Breast epithelium (tissue), 3 donors: ENCODE results near the gene PDE7B.

Experiments
- CTCF ChIP-seq, 3 donors: fragments of 450-650 bp; IDR thresholded peaks; one replicate each; pipeline ENCODE4 v1.5.1; 2016 to 2017; ENCODE audit warnings: antibody characterized with exemption in 3 of 3, mild to moderate bottlenecking in 3 of 3, moderate library complexity in 3 of 3
- POLR2A ChIP-seq: fragments of 450-650 bp; IDR thresholded peaks from one replicate; pipeline ENCODE4 v1.6.1; 2016; ENCODE audit warnings: antibody characterized with exemption, mild to moderate bottlenecking, moderate library complexity
- POLR2AphosphoS5 ChIP-seq, 3 donors: sonication (generic); formaldehyde crosslinking; IDR thresholded peaks; one replicate each; pipeline ENCODE4 v1.6.1; 2017; ENCODE audit warnings: antibody characterized with exemption in 3 of 3

DNA sequence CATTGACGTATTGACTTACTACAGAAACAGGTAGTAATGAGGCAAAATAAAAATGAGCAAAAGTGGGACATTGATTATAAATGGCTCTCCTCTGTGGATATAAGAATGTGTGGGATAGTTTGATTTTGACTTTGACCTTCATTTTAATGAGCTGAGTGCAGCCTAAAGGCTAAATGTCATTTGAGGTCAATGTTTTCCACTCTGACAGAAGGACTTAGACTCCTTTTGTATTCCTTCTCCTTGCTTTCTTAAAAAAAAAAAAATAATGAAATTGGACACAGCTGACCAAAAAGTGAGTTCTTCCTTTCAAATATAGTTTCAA, 330.0 kb downstream of the PDE7B start:
- no peak for TF ChIP-seq CTCF (IDR thresholded peaks at IDR 0.05)
- TF ChIP-seq POLR2AphosphoS5 (IDR thresholded peaks at IDR 0.05), result no peak
- no peak for TF ChIP-seq POLR2A
